NOMO-1 (cell line): ENCODE results near the gene HLA-DQB2.
"Not testable (repeated sequence)": the region's sequence is repeated elsewhere in the genome, so short reads cannot be mapped to it uniquely, and the experiment has no call there.

Source experiments
- DNase-seq, 2 experiments: peaks; one replicate each; lab custom pipeline; 2025; ENCODE audit not compliant: unreplicated experiment in 2 of 2; lab: John Stamatoyannopoulos, UW

The HLA-DQB2 gene

GRCh38 chr6:32763421-32763820 is at the start of gene HLA-DQB2:
Gene HLA-DQB2 (minus strand): TSS chr6:32763532. CDS start chr6:32763470, 62 bp downstream.
- no peak for DNase-seq

GRCh38 chr6:32809171-32809570 is 45.8 kb upstream of the HLA-DQB2 start:
- no peak for DNase-seq

DNA sequence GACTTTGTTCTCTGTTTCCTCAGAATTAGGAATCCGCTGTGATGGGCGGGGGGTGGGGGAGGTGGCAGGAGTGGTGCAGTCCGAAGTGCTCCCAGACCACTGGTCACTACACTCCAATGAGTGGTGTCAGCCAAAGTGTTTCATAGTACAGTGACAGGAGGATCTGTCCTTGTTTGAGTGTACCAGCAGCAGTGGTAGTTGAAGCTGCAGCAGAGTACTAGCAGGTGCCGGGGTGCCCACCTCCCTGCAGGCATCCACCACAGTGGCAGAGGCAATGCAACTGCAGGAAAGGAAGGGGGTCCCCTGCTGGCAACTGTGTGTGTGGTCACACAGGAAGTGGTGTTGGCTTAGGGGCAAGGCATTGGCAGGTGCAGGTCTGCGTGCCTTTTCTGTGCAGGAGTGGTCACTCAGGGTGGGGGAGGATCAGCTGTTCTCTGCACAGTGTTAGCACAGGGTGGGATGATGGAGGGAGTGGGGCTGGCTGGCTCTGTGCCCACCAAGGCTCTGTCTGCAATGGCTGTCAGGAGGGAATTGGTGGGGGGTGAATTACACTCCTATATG is 43.8 kb upstream of the HLA-DQB2 start:
- DNase-seq: no peak

DNA sequence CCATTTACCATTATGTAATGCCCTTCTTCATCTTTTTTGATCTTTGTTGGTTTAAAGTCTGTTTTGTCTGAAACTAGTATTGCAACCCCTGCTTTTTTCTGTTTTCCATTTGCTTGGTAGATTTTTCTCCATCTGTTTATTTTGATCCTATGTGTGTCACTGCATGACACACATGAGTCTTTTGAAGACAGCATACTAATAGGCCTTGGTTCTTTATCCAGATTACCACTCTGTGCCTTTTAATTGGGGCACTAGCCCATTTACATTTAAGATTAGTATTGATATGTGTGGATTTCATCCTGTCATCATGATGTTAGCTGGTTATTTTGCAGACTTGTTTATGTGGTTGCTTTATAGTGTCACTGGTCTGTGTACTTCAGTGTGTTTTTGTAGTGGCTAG is 42.1 kb upstream of the HLA-DQB2 start:
- DNase-seq: not testable (repeated sequence)

GRCh38 chr6:32803416-32803815 is 40.1 kb upstream of the HLA-DQB2 start:
- DNase-seq: no peak

GRCh38 chr6:32799740-32800139 is 36.4 kb upstream of the HLA-DQB2 start:
- DNase-seq: no peak

GRCh38 chr6:32799168-32799567 is 35.8 kb upstream of the HLA-DQB2 start:
- no peak for DNase-seq

- peak; percentile 67 to 68 for DNase-seq
Measured at GRCh38 chr6:32796848-32797776, 33.8 kb upstream of the HLA-DQB2 start.

DNA sequence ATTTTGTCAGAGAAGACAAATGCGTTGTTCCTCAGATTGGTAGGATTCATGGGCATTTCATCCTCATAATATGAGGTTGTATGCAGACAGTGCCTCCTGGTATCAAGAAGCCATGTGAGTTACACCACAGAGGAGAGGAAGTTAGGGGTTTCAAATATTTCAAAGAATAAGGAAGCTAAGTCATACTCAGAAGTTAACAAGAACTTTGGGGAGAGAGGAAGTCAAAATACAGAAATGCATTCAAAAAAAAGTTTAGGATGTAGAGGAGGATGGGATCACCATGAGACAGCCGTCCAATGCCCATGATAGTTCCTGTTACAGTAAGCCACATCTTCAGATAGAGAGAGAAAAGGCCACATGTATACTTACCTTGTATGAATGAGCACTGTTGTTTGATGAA is 31.2 kb upstream of the HLA-DQB2 start:
- DNase-seq: peak; percentile 65 to 91

DNA sequence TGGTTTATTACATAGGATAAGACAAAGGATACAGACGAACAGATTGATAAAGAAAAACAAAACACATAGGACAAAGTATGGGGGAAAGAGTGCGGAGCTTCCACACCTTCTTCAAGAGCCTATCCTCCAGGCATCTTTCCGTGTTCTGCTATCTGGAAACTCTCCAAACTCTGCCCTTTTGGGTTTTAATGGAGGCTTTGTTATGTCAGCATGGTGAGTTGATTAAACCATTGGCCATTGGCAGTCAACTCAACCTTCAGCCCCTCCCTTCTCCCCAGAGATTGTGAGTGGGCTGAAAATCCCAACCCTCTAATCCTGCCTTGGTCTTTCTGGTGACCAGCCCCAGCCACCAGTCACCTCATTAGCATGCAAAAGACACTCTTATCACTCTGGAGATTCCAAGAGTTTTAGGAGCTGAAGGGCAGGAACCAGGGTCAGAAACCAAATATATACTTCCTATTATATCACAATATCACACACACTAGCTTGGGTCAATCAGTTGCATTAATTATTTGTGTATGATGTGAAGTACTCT is 29.6 kb upstream of the HLA-DQB2 start:
- no peak for DNase-seq

DNA sequence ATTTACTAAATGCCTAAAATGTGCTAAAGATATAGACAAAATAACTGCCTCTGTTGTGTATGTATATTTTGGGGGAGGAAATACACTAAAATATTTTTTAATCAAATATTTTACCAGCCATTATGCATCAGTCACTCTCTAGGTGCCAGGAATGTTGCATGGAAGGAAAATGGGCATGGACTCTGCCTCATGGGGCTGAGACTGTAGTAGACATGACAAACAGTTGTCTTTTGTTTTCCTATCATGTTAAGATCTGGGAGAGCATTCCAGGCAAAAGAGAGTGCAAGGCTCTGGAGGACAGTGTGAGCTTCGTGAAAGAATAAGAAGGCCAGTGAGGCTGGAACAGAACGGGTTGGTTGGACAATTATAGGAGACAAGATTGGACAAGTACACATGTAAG is 27.0 kb upstream of the HLA-DQB2 start:
- DNase-seq: no peak

DNA sequence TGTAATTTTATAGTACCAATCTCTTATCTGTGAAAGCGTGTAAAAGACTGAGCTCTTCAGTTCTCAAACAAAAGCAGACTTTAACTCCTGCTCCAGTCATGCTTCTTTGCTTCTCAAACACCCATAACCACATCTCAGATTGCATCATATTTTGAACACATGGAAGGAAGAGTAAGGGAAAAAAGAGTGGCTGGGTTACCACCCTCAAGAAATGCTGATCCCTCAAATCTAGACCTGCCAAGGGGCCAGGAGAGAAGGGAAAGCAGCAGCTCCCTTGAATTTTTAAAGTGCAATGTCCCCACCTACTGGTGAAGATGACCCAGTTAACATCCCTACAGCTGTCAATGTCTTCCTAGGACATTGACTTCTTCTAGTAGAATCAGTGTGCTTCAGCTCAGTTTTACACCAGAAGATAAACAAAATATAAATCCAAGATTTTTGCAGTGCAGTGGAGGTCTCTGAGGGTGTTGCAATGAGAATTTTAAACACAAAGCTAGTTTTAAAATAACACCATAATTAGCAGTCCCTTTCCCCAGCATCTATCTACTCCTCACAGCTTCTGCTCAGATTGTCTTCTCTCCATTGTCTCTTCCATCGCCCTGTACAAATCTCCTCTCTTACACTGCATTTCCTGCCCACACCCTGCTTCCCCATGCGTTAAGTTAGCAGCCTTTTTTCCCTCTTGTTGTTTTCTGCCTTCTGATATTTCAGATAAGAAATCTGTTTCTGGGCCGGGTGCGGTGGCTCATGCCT is 22.6 kb upstream of the HLA-DQB2 start:
- DNase-seq: peak; percentile 48 to 72

GRCh38 chr6:32782923-32783322 is 19.6 kb upstream of the HLA-DQB2 start:
- not testable (repeated sequence) for DNase-seq

DNA sequence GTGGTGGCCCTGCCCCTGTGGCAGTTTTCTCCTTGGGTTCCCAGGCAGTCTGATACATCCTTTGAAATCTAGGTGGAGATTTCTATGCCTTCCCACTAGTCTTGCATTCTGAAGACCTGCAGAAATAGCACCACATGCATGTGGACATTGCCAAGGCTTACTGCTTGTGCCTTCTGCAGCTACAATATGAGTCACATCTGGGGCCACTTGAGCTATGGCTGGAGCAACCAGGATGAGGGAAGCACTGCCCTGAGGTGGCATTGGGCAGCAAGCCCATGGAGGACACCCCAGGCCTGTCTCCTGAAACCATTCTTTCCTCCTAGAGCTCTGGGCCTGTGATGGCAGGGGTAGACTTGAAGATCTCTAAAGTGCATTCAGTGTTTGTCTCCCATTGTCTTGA is 15.7 kb upstream of the HLA-DQB2 start:
- no peak for DNase-seq

DNA sequence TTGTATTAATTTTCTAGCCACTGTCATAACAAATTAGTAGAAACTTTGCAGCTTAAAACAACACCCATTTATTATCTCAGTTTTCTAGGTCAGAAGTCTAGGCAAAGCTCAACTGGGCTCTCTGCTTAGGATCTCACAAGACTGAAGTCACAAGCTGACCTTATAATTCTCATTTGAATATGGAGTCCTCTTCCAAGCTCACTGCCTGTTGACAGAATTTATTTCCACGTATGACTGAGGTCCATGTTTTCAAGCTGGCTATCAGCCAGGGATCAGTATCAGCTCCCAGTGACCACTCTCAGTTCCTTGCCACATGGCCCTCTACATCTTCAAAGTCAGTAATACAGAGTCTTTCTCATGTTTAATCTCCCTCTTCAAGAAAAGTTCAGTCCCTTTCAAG is 11.7 kb upstream of the HLA-DQB2 start:
- DNase-seq: no peak

- peak in 1 of 2 experiments; percentile 4 for DNase-seq
Measured at GRCh38 chr6:32774426-32774825, 11.1 kb upstream of the HLA-DQB2 start.

DNA sequence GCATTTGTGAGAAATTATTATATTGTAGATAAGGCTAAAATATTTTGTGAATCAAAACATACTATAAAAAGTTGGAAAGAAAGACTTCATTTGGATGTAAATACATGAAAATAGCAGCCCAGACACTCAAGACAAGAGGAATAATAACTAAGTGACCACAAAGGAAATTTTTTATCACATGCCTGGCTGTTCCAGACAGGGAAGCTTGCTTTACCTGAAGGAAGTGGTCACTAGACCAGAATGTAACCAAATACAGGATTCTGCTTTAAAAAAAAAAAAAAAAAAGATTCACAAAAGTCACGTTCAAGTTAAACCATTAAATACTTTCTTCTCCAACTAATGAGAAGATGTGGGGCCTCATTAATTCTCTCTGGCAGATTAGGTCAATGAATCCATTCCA is 9.3 kb upstream of the HLA-DQB2 start:
- DNase-seq: no peak

GRCh38 chr6:32764048-32764447 is 716 bp upstream of the HLA-DQB2 start:
- peak in 1 of 2 experiments; percentile 5 for DNase-seq

DNA sequence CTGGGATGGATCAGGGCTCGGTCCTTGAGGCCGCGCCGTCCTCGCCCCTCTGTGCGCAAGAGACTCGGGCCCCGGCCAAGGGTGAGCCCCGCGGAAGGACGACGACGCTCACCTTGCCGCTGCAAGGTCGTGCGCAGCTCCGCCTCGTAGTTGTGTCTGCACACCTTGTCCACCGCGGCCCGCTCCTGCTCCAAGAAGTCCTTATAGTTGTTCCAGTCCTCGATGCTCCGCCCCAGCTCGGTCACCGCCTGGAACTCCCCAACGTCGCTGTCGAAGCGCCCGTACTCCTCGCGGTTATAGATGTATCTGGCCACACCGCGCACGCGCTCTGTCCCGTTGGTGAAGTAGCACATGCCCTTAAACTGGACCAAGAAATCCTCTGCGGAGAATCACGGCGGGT is 1.8 kb downstream of the HLA-DQB2 start:
- no peak for DNase-seq

GRCh38 chr6:32761072-32761471 is 2.3 kb downstream of the HLA-DQB2 start:
- no peak for DNase-seq

GRCh38 chr6:32759669-32760068 is 3.7 kb downstream of the HLA-DQB2 start:
- no peak for DNase-seq
